A673 (cell line): ENCODE measurements around the gene OR12D3. TPM values are rescaled to one million over a fixed set of nuclear protein-coding genes. Genes with fewer than 3 reads are reported as not detected.

Source experiments
- BruUV-seq: library from RNA; stranded (reverse); fragments of 400-500 nt; replicated peaks from 2 replicates; lab custom pipeline; 2021; lab: Mats Ljungman, UMichigan
- CTCF ChIA-PET: fragments of 300-600 bp; sonication (Branson Sonifier 250); formaldehyde crosslinking; loops from one replicate; lab custom pipeline; 2022; ENCODE audit warnings: antibody characterized with exemption; lab: Charles Lee
- POLR2A ChIA-PET: fragments of 300-600 bp; sonication (Branson Sonifier 250); formaldehyde crosslinking; loops from one replicate; lab custom pipeline; 2022; ENCODE audit warnings: antibody characterized with exemption; ENCODE audit not compliant: low non-redundant PET; lab: Charles Lee
- DNase-seq: peaks from one replicate; pipeline ENCODE4 v3.0.0-alpha.2; 2015; ENCODE audit warnings: low spot score
- H3K27ac ChIP-seq: fragments of 200-600 bp; sonication (generic); 2 replicates; pipeline ENCODE4 v1.5.1; 2016; ENCODE audit warnings: mixed run types, low read depth, mild to moderate bottlenecking, mixed read lengths, antibody characterized with exemption, low read length; ENCODE audit not compliant: poor library complexity, severe bottlenecking
- H3K27me3 ChIP-seq: fragments of 200-600 bp; sonication (generic); replicated peaks from 2 replicates; pipeline ENCODE4 v1.6.1; 2017; ENCODE audit warnings: mixed run types, low read depth, mild to moderate bottlenecking, mixed read lengths, antibody characterized with exemption, low read length; ENCODE audit not compliant: insufficient read depth, poor library complexity
- H3K36me3 ChIP-seq: fragments of 200-600 bp; sonication (generic); 2 replicates; pipeline ENCODE4 v1.6.1; 2016; ENCODE audit warnings: mixed run types, mild to moderate bottlenecking, mixed read lengths, antibody characterized with exemption, low read length; ENCODE audit not compliant: insufficient read depth, poor library complexity, severe bottlenecking
- H3K4me1 ChIP-seq: fragments of 200-600 bp; sonication (generic); 2 replicates; pipeline ENCODE4 v1.6.1; 2017; ENCODE audit warnings: mixed run types, mild to moderate bottlenecking, mixed read lengths, antibody characterized with exemption, low read length; ENCODE audit not compliant: insufficient read depth, poor library complexity, severe bottlenecking
- H3K4me3 ChIP-seq: fragments of 200-600 bp; sonication (generic); 2 replicates; pipeline ENCODE4 v1.5.1; 2016; ENCODE audit warnings: low read depth, mixed run types, mild to moderate bottlenecking, mixed read lengths, low read length; ENCODE audit not compliant: poor library complexity, severe bottlenecking
- H3K9me3 ChIP-seq: fragments of 200-600 bp; sonication (generic); 2 replicates; pipeline ENCODE4 v1.6.1; 2016; ENCODE audit warnings: mixed run types, low read depth, mild to moderate bottlenecking, mixed read lengths, antibody characterized with exemption, low read length; ENCODE audit not compliant: poor library complexity, severe bottlenecking
- EZH2 ChIP-seq: fragments of 200-600 bp; sonication (generic); IDR thresholded peaks from 2 replicates; pipeline ENCODE4 v1.6.1; 2017; ENCODE audit warnings: borderline replicate concordance, low read depth, mild to moderate bottlenecking, mixed read lengths, antibody characterized with exemption, low read length; ENCODE audit not compliant: poor library complexity, severe bottlenecking
- intact Hi-C: fragments of 100-400 bp; cut with micrococcal nuclease; formaldehyde crosslinking; loops from one replicate; pipeline ENCODE4 v1.10.0; 2022; ENCODE audit not compliant: unreplicated experiment
- total RNA-seq: library from RNA; stranded (reverse); gene quantifications from 2 replicates; pipeline ENCODE4 v1.2.3, GENCODE V29; 2021
- TF ChIP-seq, protein P1 (sequence below): fragments of 300-800, 200-600 bp; sonication (generic); conservative IDR thresholded peaks from 2 replicates; pipeline ENCODE4 v1.5.1; 2017; ENCODE audit warnings: low read depth, mild to moderate bottlenecking, antibody characterized with exemption, low read length, moderate library complexity, mixed read lengths

OR12D3 gene
- total RNA-seq, 1 experiment from 2014 or later, result not detected

DNA sequence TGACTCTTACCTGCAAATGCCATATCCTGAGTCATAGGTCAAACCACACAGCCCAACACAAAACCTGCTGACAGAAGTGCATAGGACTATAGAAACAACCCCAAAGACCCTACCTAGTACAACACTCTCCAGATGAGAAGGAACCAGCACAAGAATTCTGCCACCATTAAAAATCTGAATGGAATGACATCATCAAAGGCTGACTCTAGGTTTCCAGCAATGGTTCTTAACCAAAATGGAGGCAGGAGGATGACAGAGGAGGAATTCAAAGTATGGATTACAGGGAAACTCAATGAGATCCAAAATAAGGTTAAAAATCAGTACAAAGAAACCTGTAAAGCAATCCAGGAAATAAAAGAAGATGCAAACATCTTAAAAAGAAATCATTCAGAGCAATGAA is 42.4 kb downstream of the OR12D3 start:
- no peak for DNase-seq
- Histone ChIP-seq H3K9me3 (no peaks in the 10 kb centered on the region), H3K4me3 (no peak overlapping the region), H3K27me3 (peaks cover 9% of the 10 kb centered on the region), H3K4me1 (no peaks in the 10 kb centered on the region), H3K27ac (no peak overlapping the region), H3K36me3 (no peaks in the 10 kb centered on the region)
- ChIA-PET CTCF (no interaction called here), POLR2A (no interaction called here)
- no TSS peak for BruUV-seq
- TF ChIP-seq, protein P1, sequence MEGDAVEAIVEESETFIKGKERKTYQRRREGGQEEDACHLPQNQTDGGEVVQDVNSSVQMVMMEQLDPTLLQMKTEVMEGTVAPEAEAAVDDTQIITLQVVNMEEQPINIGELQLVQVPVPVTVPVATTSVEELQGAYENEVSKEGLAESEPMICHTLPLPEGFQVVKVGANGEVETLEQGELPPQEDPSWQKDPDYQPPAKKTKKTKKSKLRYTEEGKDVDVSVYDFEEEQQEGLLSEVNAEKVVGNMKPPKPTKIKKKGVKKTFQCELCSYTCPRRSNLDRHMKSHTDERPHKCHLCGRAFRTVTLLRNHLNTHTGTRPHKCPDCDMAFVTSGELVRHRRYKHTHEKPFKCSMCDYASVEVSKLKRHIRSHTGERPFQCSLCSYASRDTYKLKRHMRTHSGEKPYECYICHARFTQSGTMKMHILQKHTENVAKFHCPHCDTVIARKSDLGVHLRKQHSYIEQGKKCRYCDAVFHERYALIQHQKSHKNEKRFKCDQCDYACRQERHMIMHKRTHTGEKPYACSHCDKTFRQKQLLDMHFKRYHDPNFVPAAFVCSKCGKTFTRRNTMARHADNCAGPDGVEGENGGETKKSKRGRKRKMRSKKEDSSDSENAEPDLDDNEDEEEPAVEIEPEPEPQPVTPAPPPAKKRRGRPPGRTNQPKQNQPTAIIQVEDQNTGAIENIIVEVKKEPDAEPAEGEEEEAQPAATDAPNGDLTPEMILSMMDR, result no peak
- no peak for TF ChIP-seq EZH2
- intact Hi-C loops, result no loop called here

DNA sequence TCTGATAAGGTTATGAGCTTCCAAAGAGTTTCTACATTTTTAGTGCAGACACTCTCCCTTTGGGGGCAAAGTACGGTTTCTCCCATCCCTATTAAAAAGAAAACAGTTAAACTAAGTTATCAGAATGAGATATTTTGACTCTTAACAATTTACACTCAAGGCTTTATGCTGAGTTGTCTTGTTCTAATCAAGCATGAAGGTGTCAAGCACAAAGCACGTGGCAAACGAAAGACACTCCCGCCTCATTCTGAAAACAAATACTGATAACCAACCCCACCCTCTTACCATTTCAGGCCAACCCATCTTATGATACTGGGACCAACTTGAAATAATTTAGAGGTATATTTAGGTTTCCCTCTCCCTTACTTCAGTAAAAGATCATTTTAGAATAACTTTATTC is 49.3 kb downstream of the OR12D3 start:
- CTCF ChIA-PET, result no interaction called here
- H3K9me3 ChIP-seq, result no peaks in the 10 kb centered on the region
- no TSS peak for BruUV-seq
- H3K27ac ChIP-seq, result no peak overlapping the region
- no peak for DNase-seq
- POLR2A ChIA-PET, result no interaction called here
- H3K4me3 ChIP-seq, result no peak overlapping the region
- H3K27me3 ChIP-seq, result peaks cover 10% of the 10 kb centered on the region
- intact Hi-C loops, result no loop called here
- TF ChIP-seq EZH2, result no peak
- TF ChIP-seq, protein P1, result no peak
- H3K4me1 ChIP-seq, result no peaks in the 10 kb centered on the region
- no peaks in the 10 kb centered on the region for H3K36me3 ChIP-seq

Other genes starting within 250 kb of the OR12D3 start
- not detected in 2 replicates for gene OR2J2, start 204.4 kb downstream of the OR12D3 start, total RNA-seq
- gene OR14J1, start 73.6 kb downstream of the OR12D3 start, total RNA-seq, result not detected in 2 replicates
- not detected in 2 replicates for gene OR5V1, start 6.4 kb downstream of the OR12D3 start, total RNA-seq
- gene OR12D2, start 20.3 kb upstream of the OR12D3 start, total RNA-seq, result not detected in 2 replicates
- not detected in 2 replicates for gene OR12D1, start 39.6 kb upstream of the OR12D3 start, total RNA-seq
- not detected in 2 replicates for gene OR10C1, start 64.0 kb upstream of the OR12D3 start, total RNA-seq
- not detected in 2 replicates for gene OR11A1, start 81.8 kb upstream of the OR12D3 start, total RNA-seq
- not detected in 2 replicates for gene OR2H1, start 81.9 kb upstream of the OR12D3 start, total RNA-seq
- gene MAS1L, start 112.7 kb upstream of the OR12D3 start, total RNA-seq, result not detected in 2 replicates
- gene UBD, start 184.4 kb upstream of the OR12D3 start, total RNA-seq, result not detected in 2 replicates
- not detected in 2 replicates for gene OR2H2, start 209.8 kb upstream of the OR12D3 start, total RNA-seq